ENCODE results near the gene TOMM70.

TOMM70 gene

GRCh38 chr3:100366424-100366823 lies 34.5 kb downstream of the TOMM70 start:
- FAIRE-seq = no peak
- TF ChIP-seq CTCF (IDR thresholded peaks at IDR 0.05; ENCODE audit: insufficient read depth, missing control alignments) = no peak
- DNase-seq (ENCODE audit: insufficient read length, low spot score) = no peak

GRCh38 chr3:100364421-100364820 lies 36.5 kb downstream of the TOMM70 start:
- no peak for TF ChIP-seq CTCF (IDR thresholded peaks at IDR 0.05; ENCODE audit: insufficient read depth, missing control alignments)
- FAIRE-seq = no peak
- DNase-seq (ENCODE audit: insufficient read length, low spot score) = no peak

DNA sequence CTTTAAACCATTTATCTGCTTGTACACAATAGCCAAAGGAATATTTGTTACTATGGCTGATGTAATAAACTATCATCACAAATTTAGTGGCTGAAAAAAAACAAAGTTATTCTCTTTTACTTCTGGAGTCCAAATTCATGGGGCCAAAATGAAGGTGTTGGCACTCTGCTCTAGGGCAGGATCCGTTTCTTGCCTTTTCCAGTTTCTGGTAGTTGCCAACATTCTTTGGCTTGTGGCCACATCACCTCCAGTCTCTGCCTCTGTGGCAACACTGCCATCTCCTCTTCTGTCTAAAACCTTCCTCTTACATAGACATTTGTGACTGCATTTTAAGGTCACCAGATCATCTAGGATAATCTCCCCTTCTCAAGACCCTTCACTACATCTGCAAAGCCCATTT lies 39.0 kb downstream of the TOMM70 start:
- FAIRE-seq (no peak), DNase-seq (ENCODE audit: insufficient read length, low spot score) (no peak)
- TF ChIP-seq CTCF (IDR thresholded peaks at IDR 0.05; ENCODE audit: insufficient read depth, missing control alignments) = no peak

- no peak for FAIRE-seq
- TF ChIP-seq CTCF (IDR thresholded peaks at IDR 0.05; ENCODE audit: insufficient read depth, missing control alignments) = no peak
- no peak for DNase-seq (ENCODE audit: insufficient read length, low spot score)
Observed at GRCh38 chr3:100360757-100361496, 40.0 kb downstream of the TOMM70 start.

GRCh38 chr3:100359035-100359434 lies 41.9 kb downstream of the TOMM70 start:
- no peak for FAIRE-seq
- TF ChIP-seq CTCF (IDR thresholded peaks at IDR 0.05; ENCODE audit: insufficient read depth, missing control alignments) = no peak
- DNase-seq (ENCODE audit: insufficient read length, low spot score) = no peak

DNA sequence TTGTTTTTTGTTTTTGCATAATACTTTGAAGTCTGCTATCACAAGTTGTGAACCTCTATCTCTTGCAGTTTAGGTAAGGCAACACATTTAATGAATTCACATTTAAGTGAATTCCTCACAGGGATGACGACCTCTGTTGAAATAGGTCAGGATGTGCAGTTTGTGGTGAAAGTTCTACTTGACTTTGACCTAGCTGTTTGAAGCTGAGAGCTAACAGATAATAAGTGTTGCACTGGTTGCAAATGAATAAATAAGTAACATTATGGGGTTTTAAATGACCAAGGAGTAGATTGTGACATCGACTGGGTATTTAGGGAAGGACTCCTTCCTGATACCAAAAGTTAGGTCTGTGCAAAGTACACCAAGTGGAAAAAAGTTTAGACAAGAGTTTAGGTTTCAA lies 42.5 kb downstream of the TOMM70 start:
- TF ChIP-seq CTCF (IDR thresholded peaks at IDR 0.05; ENCODE audit: insufficient read depth, missing control alignments) = no peak
- no peak for DNase-seq (ENCODE audit: insufficient read length, low spot score)
- no peak for FAIRE-seq

DNA sequence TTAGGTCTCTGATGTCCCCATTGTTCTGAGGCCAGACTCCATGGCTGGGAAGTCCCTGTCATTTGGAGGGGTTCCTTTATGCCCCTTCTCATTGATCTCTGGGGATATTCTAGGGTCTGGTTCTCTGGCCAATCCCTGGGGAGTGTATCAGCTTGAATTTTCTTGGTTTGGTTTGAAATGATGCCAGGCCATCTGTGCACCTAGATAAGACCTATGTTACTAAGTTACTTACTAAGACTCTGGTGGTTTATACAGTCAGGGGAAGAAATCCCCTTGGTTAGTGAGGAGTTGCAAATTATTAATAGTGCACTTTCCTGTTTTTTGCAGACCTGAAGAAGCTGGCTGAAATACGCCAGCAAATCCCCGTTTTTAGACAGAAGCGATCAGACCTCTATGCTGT lies 46.0 kb downstream of the TOMM70 start:
- DNase-seq (ENCODE audit: insufficient read length, low spot score) (no peak), FAIRE-seq (no peak)
- TF ChIP-seq CTCF (IDR thresholded peaks at IDR 0.05; ENCODE audit: insufficient read depth, missing control alignments) = no peak
